NK-92 treated with Interleukin-12 subunit alpha and Interleukin-12 subunit beta, amount 100 ng/mL, for 24 hours (cell line): ENCODE data around the gene ADAMTSL1.

Experiments used
- DNase-seq: peaks from one replicate; lab custom pipeline; 2025; lab: John Stamatoyannopoulos, UW

The ADAMTSL1 gene

DNA sequence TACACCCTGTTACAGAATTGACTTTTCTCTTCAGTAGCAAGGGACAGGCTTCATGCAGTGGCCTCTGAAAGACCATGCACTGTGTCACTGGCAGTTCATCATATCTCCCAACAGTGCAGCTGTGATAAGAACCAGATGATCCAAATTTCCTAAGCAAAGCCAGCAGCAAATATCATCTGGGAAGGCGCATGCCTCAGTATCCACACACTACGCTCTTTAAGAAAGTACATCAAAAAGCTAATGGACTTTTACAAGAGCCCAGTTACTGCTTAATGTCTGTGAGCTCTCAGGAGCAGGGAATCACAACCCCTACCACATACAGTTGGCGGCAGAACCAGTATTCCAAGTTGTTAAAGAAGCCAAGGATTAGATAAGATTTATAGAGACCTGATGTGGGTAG is 25.1 kb downstream of the ADAMTSL1 start:
- DNase-seq, result no peak

DNA sequence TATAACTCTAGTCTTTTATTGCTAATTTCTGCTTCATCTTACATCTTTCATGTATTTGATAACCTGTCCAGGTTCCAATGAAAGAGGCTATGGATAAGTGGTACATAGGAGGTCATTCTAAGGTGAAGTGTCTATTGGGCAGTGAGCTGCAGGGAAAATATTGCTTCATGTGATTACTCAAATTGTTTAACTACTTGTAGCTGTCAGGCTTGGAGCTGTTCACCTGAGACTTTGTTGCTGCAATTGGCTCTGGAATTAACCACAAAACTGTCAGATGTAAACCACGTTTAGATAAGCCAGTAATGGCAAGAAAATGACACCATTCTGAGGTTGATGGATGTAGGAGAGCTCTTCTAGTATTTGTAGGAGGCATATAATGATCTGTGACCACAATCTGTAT is 26.0 kb downstream of the ADAMTSL1 start:
- DNase-seq, result no peak

- no peak for DNase-seq
Observed at GRCh38 chr9:18500451-18500850, 26.5 kb downstream of the ADAMTSL1 start.

- DNase-seq, result no peak
Observed at GRCh38 chr9:18501949-18502348, 28.0 kb downstream of the ADAMTSL1 start.

- no peak for DNase-seq
Observed at GRCh38 chr9:18502546-18502945, 28.6 kb downstream of the ADAMTSL1 start.

DNA sequence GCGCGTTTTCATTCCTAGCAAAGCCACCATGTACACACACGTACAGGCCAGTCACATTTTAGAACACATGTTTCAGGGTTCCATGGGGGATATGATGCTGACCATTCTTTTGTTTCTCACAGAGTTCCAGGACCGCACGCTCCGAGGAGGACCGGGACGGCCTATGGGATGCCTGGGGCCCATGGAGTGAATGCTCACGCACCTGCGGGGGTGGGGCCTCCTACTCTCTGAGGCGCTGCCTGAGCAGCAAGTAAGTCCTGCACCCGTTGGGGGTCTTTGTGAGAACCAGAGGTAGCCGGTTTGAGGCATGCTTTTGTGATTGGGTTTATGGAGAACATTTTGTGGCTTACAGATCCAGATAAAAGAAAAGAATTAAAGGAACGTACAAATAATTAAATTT is 30.8 kb downstream of the ADAMTSL1 start:
- DNase-seq, result no peak

- DNase-seq, result no peak
Observed at GRCh38 chr9:18507151-18507550, 33.2 kb downstream of the ADAMTSL1 start.

DNA sequence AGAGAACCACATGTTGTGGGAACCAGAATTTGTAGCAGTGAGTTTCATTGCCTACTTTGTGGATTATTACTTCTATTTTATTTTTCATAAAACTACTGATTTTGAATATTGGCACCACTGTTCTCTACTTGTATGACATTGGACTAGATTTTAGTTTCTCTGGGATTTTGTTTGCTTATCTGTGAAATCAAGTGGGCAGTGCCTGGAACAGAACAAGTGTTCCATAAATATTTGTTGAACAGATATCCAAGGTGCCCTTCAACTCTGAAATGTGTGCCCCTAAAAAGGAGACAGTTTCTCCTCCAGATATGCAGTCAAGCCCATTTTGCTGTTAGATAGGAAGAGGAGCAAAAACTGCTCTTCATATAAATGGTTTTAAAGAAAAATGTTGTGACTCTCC is 42.6 kb downstream of the ADAMTSL1 start:
- no peak for DNase-seq

- DNase-seq, result no peak
Observed at GRCh38 chr9:18516965-18517364, 43.0 kb downstream of the ADAMTSL1 start.

DNA sequence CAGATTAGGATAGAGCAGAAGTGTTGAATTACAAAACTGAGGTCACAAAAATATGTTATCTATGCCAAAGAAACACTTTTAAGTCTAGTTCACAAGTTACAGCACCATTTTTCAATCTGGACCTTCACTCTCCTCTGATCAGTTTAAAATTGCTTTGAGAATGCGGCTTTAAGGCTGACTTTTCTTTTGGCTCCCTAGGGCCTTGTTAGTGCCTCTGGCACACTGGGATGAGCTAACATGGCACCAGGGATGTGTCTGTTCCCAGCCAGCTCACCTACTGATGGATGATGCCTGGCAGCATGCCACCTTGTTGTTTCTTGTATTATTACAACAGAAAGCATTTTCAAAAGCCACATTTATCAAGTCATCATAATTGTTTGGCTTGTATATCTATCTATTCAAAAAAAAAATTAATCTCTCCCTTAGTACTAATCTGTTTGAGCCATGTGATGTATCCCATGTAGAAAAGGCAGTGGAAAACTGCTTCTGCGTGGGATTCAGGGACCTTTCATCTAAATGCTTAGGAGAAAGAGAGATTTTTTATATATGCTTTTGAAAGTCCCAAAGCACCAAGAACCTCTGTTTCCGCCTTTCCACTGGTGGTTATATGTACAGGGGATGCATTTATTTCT is 46.6 kb downstream of the ADAMTSL1 start:
- no peak for DNase-seq

GRCh38 chr9:18526685-18527084 is 52.7 kb downstream of the ADAMTSL1 start:
- no peak for DNase-seq

GRCh38 chr9:18531136-18532065 is 57.4 kb downstream of the ADAMTSL1 start:
- DNase-seq, result no peak

DNA sequence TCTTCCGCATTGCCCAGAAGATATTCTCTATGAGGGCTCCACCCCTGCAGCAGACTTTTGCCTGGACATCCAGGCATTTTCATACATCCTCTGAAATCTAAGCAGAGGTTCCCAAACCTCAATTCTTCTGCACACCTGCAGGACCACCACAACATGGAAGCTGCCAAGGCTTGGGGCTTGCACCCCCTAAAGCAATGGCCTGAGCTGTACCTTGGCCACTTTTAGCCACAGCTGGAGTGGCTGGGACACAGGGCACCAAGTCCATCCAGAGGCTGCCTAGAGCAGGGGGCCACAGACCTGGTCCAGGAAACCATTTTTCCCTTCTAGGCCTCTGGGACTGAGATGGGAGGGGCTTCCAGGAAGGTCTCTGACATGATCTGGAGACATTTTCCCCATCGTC is 60.7 kb downstream of the ADAMTSL1 start:
- no peak for DNase-seq

- no peak for DNase-seq
Observed at GRCh38 chr9:18536554-18536953, 62.6 kb downstream of the ADAMTSL1 start.

GRCh38 chr9:18539203-18539693 is 65.3 kb downstream of the ADAMTSL1 start:
- DNase-seq, result no peak

- no peak for DNase-seq
Observed at GRCh38 chr9:18542837-18543405, 69.0 kb downstream of the ADAMTSL1 start.

GRCh38 chr9:18543406-18544192 is 69.6 kb downstream of the ADAMTSL1 start:
- DNase-seq, result no peak

- DNase-seq, result no peak
Observed at GRCh38 chr9:18544456-18544855, 70.5 kb downstream of the ADAMTSL1 start.

GRCh38 chr9:18545636-18546360 is 71.8 kb downstream of the ADAMTSL1 start:
- no peak for DNase-seq

DNA sequence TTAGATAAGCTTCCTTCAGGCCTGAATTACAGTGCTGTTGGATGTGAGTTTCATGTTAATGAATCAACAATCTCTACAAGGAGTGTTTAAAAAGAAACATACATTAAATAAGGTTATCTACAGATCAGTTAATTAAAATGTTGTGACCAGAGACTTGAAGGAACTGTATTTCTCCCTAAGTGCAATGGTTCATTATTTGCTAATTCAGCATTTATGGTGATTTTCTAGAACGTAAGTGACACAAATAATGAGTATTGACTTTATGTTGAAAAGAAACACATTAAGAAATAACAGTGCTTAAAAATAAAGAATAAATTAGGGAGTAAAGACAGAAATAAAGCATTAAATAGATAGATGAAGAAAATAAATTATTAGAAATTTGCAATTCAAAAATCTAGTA is 74.5 kb downstream of the ADAMTSL1 start:
- no peak for DNase-seq

GRCh38 chr9:18549772-18550171 is 75.8 kb downstream of the ADAMTSL1 start:
- no peak for DNase-seq
